Measurements from ENCODE around the gene ZER1.
"Not testable (repeated sequence)": the region's sequence is repeated elsewhere in the genome, so short reads cannot be mapped to it uniquely, and the experiment has no call there.

ZER1 gene

GRCh38 chr9:128786681-128787601, 15.2 kb upstream of the ZER1 start, which contains the start of gene TBC1D13:
TBC1D13 (plus strand) TSS chr9:128787253; CDS start chr9:128787354, 101 bp downstream.
- DNase-seq = peak; percentile 85

- DNase-seq = no peak
These were observed 13.7 kb upstream of the ZER1 start for GRCh38 chr9:128785427-128785826.

GRCh38 chr9:128782669-128783068, 10.9 kb upstream of the ZER1 start:
- no peak for DNase-seq

GRCh38 chr9:128781187-128782070, 9.7 kb upstream of the ZER1 start:
- no peak for DNase-seq

- not testable (repeated sequence) for DNase-seq
These were observed 8.4 kb upstream of the ZER1 start for GRCh38 chr9:128780093-128780492.

- no peak for DNase-seq
These were observed 3.1 kb upstream of the ZER1 start for GRCh38 chr9:128774804-128775203.

GRCh38 chr9:128773049-128773448, 1.3 kb upstream of the ZER1 start:
- no peak for DNase-seq

GRCh38 chr9:128771094-128771721, 519 bp downstream of the ZER1 start:
- no peak for DNase-seq

GRCh38 chr9:128770286-128771030, 1.3 kb downstream of the ZER1 start:
- DNase-seq = no peak

- DNase-seq = no peak
These were observed 3.1 kb downstream of the ZER1 start for GRCh38 chr9:128768606-128769005.

GRCh38 chr9:128765499-128765898, 6.2 kb downstream of the ZER1 start:
- DNase-seq = no peak

- no peak for DNase-seq
These were observed 7.4 kb downstream of the ZER1 start for GRCh38 chr9:128764361-128764760.

- DNase-seq = no peak
These were observed 8.9 kb downstream of the ZER1 start for GRCh38 chr9:128762671-128763449.

GRCh38 chr9:128757602-128758001, 14.1 kb downstream of the ZER1 start:
- DNase-seq = no peak

GRCh38 chr9:128753627-128754026, 18.1 kb downstream of the ZER1 start:
- no peak for DNase-seq

GRCh38 chr9:128750926-128751595, 20.7 kb downstream of the ZER1 start:
- DNase-seq = no peak

- DNase-seq = no peak
These were observed 24.5 kb downstream of the ZER1 start for GRCh38 chr9:128747241-128747640.

GRCh38 chr9:128743421-128743820, 28.3 kb downstream of the ZER1 start:
- DNase-seq = no peak

- no peak for DNase-seq
These were observed 29.3 kb downstream of the ZER1 start for GRCh38 chr9:128742401-128742800.

- no peak for DNase-seq
These were observed 36.4 kb downstream of the ZER1 start for GRCh38 chr9:128735373-128735772.

- peak; percentile 90 for DNase-seq
These were observed 38.5 kb downstream of the ZER1 start for GRCh38 chr9:128733256-128733655.

Measured in NCI-H510A treated with DMSO at 0.1 percent for 48 hours (cell line).